Left renal cortex interstitium (tissue), 4 donors: ENCODE data around the gene RHCE. TPM values are rescaled to one million over a fixed set of nuclear protein-coding genes. Genes with fewer than 3 reads are reported as not detected.
"Not testable (repeated sequence)": the region's sequence is repeated elsewhere in the genome, so short reads cannot be mapped to it uniquely, and the experiment has no call there.

ENCODE experiments used
- DNase-seq, 4 donors: peaks; one replicate each; pipeline ENCODE4 v3.0.0-alpha.2; 2013; ENCODE audit warnings: low read depth in 4 of 4, low spot score in 2 of 4, missing footprints in 1 of 4
- polyA plus RNA-seq, 4 donors: library from polyadenylated mRNA; unstranded; fragments of 120-200 nt; gene quantifications; one replicate each; pipeline ENCODE4 v1.2.1, GENCODE V29; 2013; ENCODE audit not compliant: insufficient read length in 4 of 4

Gene RHCE
- polyA plus RNA-seq, 4 donors: 0.56 to 1.9 (median 0.86) TPM

GRCh38 chr1:25356441-25356840 lies 64.2 kb downstream of the RHCE start:
- DNase-seq: no peak

GRCh38 chr1:25355841-25356395 lies 64.7 kb downstream of the RHCE start:
- no peak for DNase-seq

GRCh38 chr1:25349606-25350005 lies 71.0 kb downstream of the RHCE start:
- DNase-seq: no peak

- no peak for DNase-seq
Measured at GRCh38 chr1:25347556-25347955, 73.1 kb downstream of the RHCE start.

GRCh38 chr1:25343872-25344271 lies 76.8 kb downstream of the RHCE start:
- no peak for DNase-seq

- no peak for DNase-seq
Measured at GRCh38 chr1:25342846-25343245, 77.8 kb downstream of the RHCE start.

- no peak for DNase-seq
Measured at GRCh38 chr1:25341746-25342145, 78.9 kb downstream of the RHCE start.

GRCh38 chr1:25338986-25339385 lies 81.6 kb downstream of the RHCE start:
- peak in 1 of 4 donors; percentile 19 for DNase-seq

GRCh38 chr1:25338188-25338981 lies 82.2 kb downstream of the RHCE start, which contains the start of gene TMEM50A:
TSS of gene TMEM50A (plus strand) at chr1:25338334. CDS start at chr1:25340487, 2,153 bp downstream.
- peak; percentile 50 to 82 (median 66) for DNase-seq

GRCh38 chr1:25337483-25338187 lies 83.0 kb downstream of the RHCE start:
- DNase-seq: peak in 1 of 4 donors; percentile 9

GRCh38 chr1:25336922-25337354 lies 83.7 kb downstream of the RHCE start:
- DNase-seq: peak in 1 of 4 donors; percentile 0

- not testable (repeated sequence) for DNase-seq
Measured at GRCh38 chr1:25329950-25330349, 90.7 kb downstream of the RHCE start.

GRCh38 chr1:25329336-25329735 lies 91.3 kb downstream of the RHCE start:
- DNase-seq: not testable (repeated sequence)

- not testable (repeated sequence) for DNase-seq
Measured at GRCh38 chr1:25328791-25329185, 91.8 kb downstream of the RHCE start.

GRCh38 chr1:25327864-25328790 lies 92.5 kb downstream of the RHCE start:
- DNase-seq: not testable (repeated sequence)

- not testable (repeated sequence) for DNase-seq
Measured at GRCh38 chr1:25324407-25324806, 96.2 kb downstream of the RHCE start.

- DNase-seq: not testable (repeated sequence)
Measured at GRCh38 chr1:25322127-25322526, 98.5 kb downstream of the RHCE start.

GRCh38 chr1:25320314-25320938 lies 100.2 kb downstream of the RHCE start:
- DNase-seq: not testable (repeated sequence)

GRCh38 chr1:25312806-25313470 lies 107.7 kb downstream of the RHCE start:
- not testable (repeated sequence) for DNase-seq
